H1 (cell line): ENCODE measurements around the gene TFCP2L1. TPM values are rescaled to one million over a fixed set of nuclear protein-coding genes. Genes with fewer than 3 reads are reported as not detected.

ENCODE experiments used
- CTCF ChIA-PET: fragments of 300-600 bp; sonication (Branson Sonifier 250); formaldehyde crosslinking; loops from one replicate; lab custom pipeline; 2021; ENCODE audit not compliant: partially characterized antibody; lab: Charles Lee
- POLR2A ChIA-PET: fragments of 300-600 bp; sonication (Branson Sonifier 250); formaldehyde crosslinking; loops from one replicate; lab custom pipeline; 2021; ENCODE audit warnings: inconsistent platforms; ENCODE audit not compliant: partially characterized antibody; lab: Charles Lee
- DNase-seq, 2 experiments: peaks; one replicate each; pipeline versions ENCODE4 v3.0.0 to v3.0.0-alpha.2; 2010 to 2022; ENCODE audit warnings: low spot score in 2 of 2, low read depth in 1 of 2, mixed read lengths in 1 of 2
- FAIRE-seq: peaks from 2 replicates; lab custom pipeline; 2011; peaks lifted over from hg19 to GRCh38; lab: Jason Lieb, UNC
- H2AFZ ChIP-seq: 2 replicates; pipeline ENCODE4 v1.8.1; 2012; ENCODE audit warnings: low read length, inconsistent platforms
- H2AK5ac ChIP-seq: 2 replicates; pipeline ENCODE4 v1.6.1; 2013; ENCODE audit warnings: low read depth, low read length
- H2BK120ac ChIP-seq: replicated peaks from 2 replicates; pipeline ENCODE3; 2013; ENCODE audit warnings: low read depth, low read length, inconsistent platforms
- H2BK12ac ChIP-seq: 2 replicates; pipeline ENCODE4 v1.6.1; 2013; ENCODE audit warnings: low read depth, low read length
- H2BK15ac ChIP-seq: 2 replicates; pipeline ENCODE4 v1.6.1; 2013; ENCODE audit warnings: low read length
- H2BK20ac ChIP-seq: 2 replicates; pipeline ENCODE4 v1.6.1; 2013; ENCODE audit warnings: low read length
- H2BK5ac ChIP-seq: 2 replicates; pipeline ENCODE4 v1.6.1; 2013; ENCODE audit warnings: low read depth, low read length
- H3K14ac ChIP-seq: 2 replicates; pipeline ENCODE4 v1.6.1; 2013; ENCODE audit warnings: inconsistent platforms; ENCODE audit not compliant: insufficient read length
- H3K18ac ChIP-seq: 2 replicates; pipeline ENCODE4 v1.6.1; 2013; ENCODE audit warnings: low read length; ENCODE audit errors: extremely low read depth
- H3K23ac ChIP-seq: 2 replicates; pipeline ENCODE4 v1.6.1; 2013; ENCODE audit warnings: inconsistent platforms; ENCODE audit not compliant: insufficient read length
- H3K23me2 ChIP-seq: 2 replicates; pipeline ENCODE4 v1.6.1; 2013; ENCODE audit warnings: low read depth, low read length
- H3K27ac ChIP-seq: 2 replicates; pipeline ENCODE4 v1.6.1; 2011; ENCODE audit warnings: low read depth, low read length, inconsistent platforms
- H3K27me3 ChIP-seq, 4 experiments: replicated peaks in 1 of 4; 1 replicate in 1 of 4; 2 replicates in 3 of 4; pipeline versions ENCODE4 v1.6.1 to v1.8.1; 2011 to 2013; ENCODE audit warnings: low read length in 3 of 4, mild to moderate bottlenecking in 3 of 4, inconsistent platforms in 2 of 4, mixed read lengths in 2 of 4, moderate library complexity in 1 of 4; ENCODE audit not compliant: control insufficient read depth in 3 of 4, insufficient read depth in 3 of 4; ENCODE audit errors: extremely low read depth in 1 of 4
- H3K36me3 ChIP-seq, 4 experiments: 2 replicates each; pipeline versions ENCODE4 v1.6.1 to v1.8.1; 2011 to 2013; ENCODE audit warnings: mild to moderate bottlenecking in 4 of 4, low read length in 3 of 4, moderate library complexity in 2 of 4, control low read depth in 1 of 4, inconsistent platforms in 1 of 4; ENCODE audit not compliant: insufficient read depth in 4 of 4, control insufficient read depth in 2 of 4
- H3K4ac ChIP-seq: replicated peaks from 2 replicates; pipeline ENCODE3; 2013; ENCODE audit warnings: low read length, low read depth, mixed read lengths, inconsistent platforms; ENCODE audit not compliant: insufficient read length
- H3K4me1 ChIP-seq, 4 experiments: replicated peaks in 1 of 4; 1 replicate in 1 of 4; 2 replicates in 3 of 4; pipeline versions ENCODE4 v1.6.1 to v1.8.1; 2011 to 2013; ENCODE audit warnings: low read length in 3 of 4, inconsistent platforms in 2 of 4, mixed read lengths in 1 of 4; ENCODE audit not compliant: insufficient read depth in 4 of 4, control insufficient read depth in 3 of 4
- H3K4me2 ChIP-seq, 2 experiments: 2 replicates each; pipeline versions ENCODE4 v1.6.1 to v1.8.1; 2011 to 2013; ENCODE audit warnings: low read depth in 2 of 2, low read length in 2 of 2, control low read depth in 1 of 2, inconsistent platforms in 1 of 2, mild to moderate bottlenecking in 1 of 2; ENCODE audit not compliant: insufficient read depth in 1 of 2
- H3K4me3 ChIP-seq, 4 experiments: fragments of 200-600, 300-600 bp in 1 of 4; sonication (generic), shearing (Covaris generic), sonication (Bioruptor Twin) in 1 of 4; 2 replicates each; pipeline versions ENCODE4 v1.5.1 to v1.8.1; 2011 to 2016; ENCODE audit warnings: low read length in 4 of 4, low read depth in 3 of 4, control low read depth in 2 of 4, inconsistent platforms in 2 of 4, mild to moderate bottlenecking in 2 of 4, mixed read lengths in 1 of 4, moderate library complexity in 1 of 4; ENCODE audit not compliant: insufficient read depth in 2 of 4; ENCODE audit errors: extremely low read depth in 1 of 4
- H3K56ac ChIP-seq: replicated peaks from 2 replicates; pipeline ENCODE3; 2013; ENCODE audit warnings: low read depth, mild to moderate bottlenecking, mixed read lengths, low read length, inconsistent platforms; ENCODE audit not compliant: insufficient read length
- H3K79me1 ChIP-seq: 2 replicates; pipeline ENCODE4 v1.6.1; 2013; ENCODE audit warnings: low read depth, low read length, control low read depth
- H3K79me2 ChIP-seq, 2 experiments: 2 replicates each; pipeline versions ENCODE4 v1.6.1 to v1.8.1; 2012 to 2013; ENCODE audit warnings: low read length in 2 of 2, mild to moderate bottlenecking in 2 of 2, inconsistent platforms in 1 of 2; ENCODE audit not compliant: insufficient read depth in 2 of 2, control insufficient read depth in 1 of 2
- H3K9ac ChIP-seq, 4 experiments: replicated peaks in 1 of 4; 1 replicate in 1 of 4; 2 replicates in 3 of 4; pipeline versions ENCODE4 v1.6.1 to v1.8.1; 2011 to 2013; ENCODE audit warnings: low read depth in 3 of 4, low read length in 3 of 4, control low read depth in 2 of 4, mild to moderate bottlenecking in 2 of 4, moderate library complexity in 2 of 4, inconsistent platforms in 1 of 4; ENCODE audit errors: extremely low read depth in 1 of 4
- H3K9me3 ChIP-seq, 2 experiments: 2 replicates each; pipeline versions ENCODE4 v1.6.1 to v1.8.1; 2012 to 2013; ENCODE audit warnings: mild to moderate bottlenecking in 2 of 2, moderate library complexity in 2 of 2, control low read depth in 1 of 2, inconsistent platforms in 1 of 2, low read depth in 1 of 2, low read length in 1 of 2, mixed read lengths in 1 of 2; ENCODE audit not compliant: insufficient read depth in 2 of 2
- H4K20me1 ChIP-seq, 2 experiments: replicated peaks in 1 of 2; 2 replicates each; pipeline versions ENCODE3 to v1.8.1; 2011 to 2013; ENCODE audit warnings: inconsistent platforms in 2 of 2, low read length in 2 of 2, mild to moderate bottlenecking in 1 of 2; ENCODE audit not compliant: insufficient read depth in 2 of 2, control insufficient read depth in 1 of 2
- H4K5ac ChIP-seq: 2 replicates; pipeline ENCODE4 v1.6.1; 2013; ENCODE audit warnings: low read length, low read depth, mixed read lengths, inconsistent platforms; ENCODE audit not compliant: insufficient read length
- H4K8ac ChIP-seq: 2 replicates; pipeline ENCODE4 v1.8.0; 2013; ENCODE audit warnings: mild to moderate bottlenecking, moderate library complexity, low read length, inconsistent platforms; ENCODE audit not compliant: insufficient read depth; ENCODE audit errors: extremely low read depth
- H4K91ac ChIP-seq: replicated peaks from 2 replicates; pipeline ENCODE3; 2013; ENCODE audit warnings: low read length, mixed read lengths, inconsistent platforms; ENCODE audit not compliant: insufficient read length
- POLR2A ChIP-seq, 2 experiments: IDR thresholded peaks; 1 replicate in 1 of 2; 2 replicates in 1 of 2; pipeline ENCODE4 v1.6.1; 2011; ENCODE audit warnings: low read depth in 2 of 2, low read length in 2 of 2, mild to moderate bottlenecking in 2 of 2; ENCODE audit errors: control extremely low read depth in 1 of 2
- SP1 ChIP-seq: IDR thresholded peaks from 2 replicates; pipeline ENCODE4 v1.6.1; 2011; ENCODE audit warnings: low read depth, low read length
- SP2 ChIP-seq: IDR thresholded peaks from 2 replicates; pipeline ENCODE4 v1.6.1; 2012; ENCODE audit warnings: mild to moderate bottlenecking, low read length, inconsistent platforms
- TCF12 ChIP-seq: IDR thresholded peaks from 2 replicates; pipeline ENCODE4 v1.6.1; 2011; ENCODE audit warnings: low read depth, mild to moderate bottlenecking, low read length
- WGBS, 2 experiments: shearing (Covaris generic) in 1 of 2; methylation state at CpG; one replicate each; pipeline versions ENCODE4 v1.1.6 to v1.1.7; 2013 to 2015; ENCODE audit warnings: low lambda C conversion rate in 2 of 2, mixed read lengths in 2 of 2, inconsistent platforms in 1 of 2, low coverage in 1 of 2, missing lambda C conversion rate in 1 of 2; ENCODE audit not compliant: insufficient replicate concordance in 2 of 2, insufficient coverage in 1 of 2, insufficient read length in 1 of 2; ENCODE audit errors: extremely low coverage in 1 of 2, missing lambda C conversion rate in 1 of 2; 5-methylcytosine and 5-hydroxymethylcytosine counted together
- polyA plus RNA-seq, 7 experiments: library from polyadenylated mRNA; depleted of rRNA in 3 of 7; stranded (reverse) in 5 of 7; unstranded in 2 of 7; fragments of >200 nt in 5 of 7; fragments of 200-250 nt in 2 of 7; gene quantifications; 1 replicate in 5 of 7; 2 replicates in 1 of 7; 4 replicates in 1 of 7; pipeline versions ENCODE4 v1.2.1 to v1.2.3, GENCODE V29; 2011 to 2013; ENCODE audit warnings: missing spikeins in 2 of 7, mixed read lengths in 2 of 7
- total RNA-seq: library from RNA; stranded (reverse); fragmentation: NEBNext Ultra II Directional; extraction: Animal tissue kit (Norgen Biotek cat#: 25700); gene quantifications from 2 replicates; pipeline ENCODE4 v1.2.1, GENCODE V29; 2021

The TFCP2L1 gene
- total and polyA plus RNA-seq, 2 of the 8 experiments (the other 6 are each of a cell fraction or from before 2014, with no cell fraction given): 1.5 to 3.8 TPM

GRCh38 chr2:121281107-121281506 lies 3.9 kb downstream of the TFCP2L1 start:
- no peak for FAIRE-seq
- no peak overlapping the region for H3K14ac ChIP-seq
- H3K4ac ChIP-seq: no peak overlapping the region
- H3K27ac ChIP-seq: no peak overlapping the region
- H2BK120ac ChIP-seq: no peak overlapping the region
- no peak overlapping the region for H4K8ac ChIP-seq
- H2BK20ac ChIP-seq: no peak overlapping the region
- peaks cover 0 to 3% (median 0%) of the 10 kb centered on the region in 4 experiments; a peak in 1 of 7 replicates for H3K4me1 ChIP-seq
- DNase-seq: no peak
- ChIA-PET POLR2A (no interaction called here), CTCF (interaction anchor here (1.0 to 2.0 kb wide), 3 partner anchors 17 to 186 kb away, joined by 3 to 7 read pairs (median 4); no protein-coding TSS in a partner anchor)
- H2BK5ac ChIP-seq: no peak overlapping the region
- H3K79me2 ChIP-seq: no peaks in the 10 kb centered on the region
- no peak overlapping the region for H3K23ac ChIP-seq
- no peak overlapping the region for H2AFZ ChIP-seq
- no peaks in the 10 kb centered on the region for H3K79me1 ChIP-seq
- H3K27me3 ChIP-seq: peaks cover 7 to 34% (median 26%) of the 10 kb centered on the region in 4 experiments
- H3K9ac ChIP-seq: no peak overlapping the region
- no peak for TF ChIP-seq SP1
- no peak for TF ChIP-seq POLR2A (IDR thresholded peaks at IDR 0.05; ENCODE audit: control extremely low read depth in 1 of 2, low read depth in 2 of 2, low read length in 2 of 2)
- no peak for TF ChIP-seq SP2
- no peak for TF ChIP-seq TCF12
- TF ChIP-seq, all 59 proteins: peak for 0
- WGBS, 2 experiments: 96% methylated on average over 19 of the region's 19 CpGs; no CpG with 5 or more reads in 1 of the 2 experiments
- no peak overlapping the region for H3K4me3 ChIP-seq
- H4K20me1 ChIP-seq: peaks cover 0 to 2% of the 10 kb centered on the region in 2 experiments
- no peak overlapping the region for H4K91ac ChIP-seq
- H2BK12ac ChIP-seq: no peak overlapping the region
- H3K36me3 ChIP-seq: no peaks in the 10 kb centered on the region
- H2BK15ac ChIP-seq: no peak overlapping the region
- no peak overlapping the region for H3K4me2 ChIP-seq
- peaks cover 11% of the 10 kb centered on the region; the same call in 1 of the 2 replicates for H3K23me2 ChIP-seq
- H4K5ac ChIP-seq: no peak overlapping the region
- H2AK5ac ChIP-seq: no peak overlapping the region
- no peaks in the 10 kb centered on the region for H3K9me3 ChIP-seq
- H3K18ac ChIP-seq: no peak overlapping the region
- H3K56ac ChIP-seq: no peak overlapping the region
